Esophagus muscularis mucosa (tissue), 4 donors: ENCODE data around the gene CHFR. TPM values are rescaled to one million over a fixed set of nuclear protein-coding genes. Genes with fewer than 3 reads are reported as not detected.
"Not testable (repeated sequence)": the region's sequence is repeated elsewhere in the genome, so short reads cannot be mapped to it uniquely, and the experiment has no call there.

Experiments used
- DNase-seq: peaks from one replicate; pipeline ENCODE4 v3.0.0-alpha.2; 2017; ENCODE audit errors: extremely low spot score
- H3K27ac ChIP-seq, 4 donors: fragments of 200-600 bp; sonication (generic); replicated peaks in 1 of 4; 1 replicate in 3 of 4; 2 replicates in 1 of 4; pipeline ENCODE4 v1.5.1; 2016 to 2019; ENCODE audit warnings: mild to moderate bottlenecking in 1 of 4
- H3K27me3 ChIP-seq, 4 donors: fragments of 200-600 bp; sonication (generic); one replicate each; pipeline versions ENCODE4 v1.5.1 to v1.6.0; 2016 to 2019
- H3K36me3 ChIP-seq, 4 donors: fragments of 200-600 bp; sonication (generic); one replicate each; pipeline ENCODE4 v1.5.1; 2016 to 2019
- H3K4me1 ChIP-seq, 4 donors: fragments of 200-600 bp; sonication (generic); one replicate each; pipeline ENCODE4 v1.5.1; 2016 to 2019
- H3K4me3 ChIP-seq, 4 donors: fragments of 200-600 bp; sonication (generic); 1 replicate in 2 of 4; 2 replicates in 2 of 4; pipeline ENCODE4 v1.5.1; 2016 to 2019; ENCODE audit warnings: mild to moderate bottlenecking in 4 of 4, moderate library complexity in 1 of 4
- H3K9me3 ChIP-seq, 4 donors: fragments of 200-600 bp; sonication (generic); 1 replicate in 3 of 4; 2 replicates in 1 of 4; pipeline ENCODE4 v1.5.1; 2016 to 2019
- CTCF ChIP-seq, 3 experiments: fragments of 200-600 bp in 2 of 3; fragments of 450-650 bp in 1 of 3; sonication (generic) in 2 of 3; IDR thresholded peaks; one replicate each; pipeline ENCODE4 v1.5.1; 2017 to 2019; ENCODE audit warnings: antibody characterized with exemption in 3 of 3, mild to moderate bottlenecking in 2 of 3, moderate library complexity in 1 of 3
- EP300 ChIP-seq: sonication (generic); formaldehyde crosslinking; IDR thresholded peaks from one replicate; pipeline ENCODE4 v1.6.1; 2017; ENCODE audit warnings: antibody characterized with exemption
- POLR2A ChIP-seq: fragments of 450-650 bp; IDR thresholded peaks from one replicate; pipeline ENCODE4 v1.6.1; 2017; ENCODE audit warnings: antibody characterized with exemption, moderate library complexity, mild to moderate bottlenecking, low read depth
- POLR2AphosphoS5 ChIP-seq, 2 donors: sonication (generic); formaldehyde crosslinking; IDR thresholded peaks; one replicate each; pipeline ENCODE4 v1.6.1; 2017; ENCODE audit warnings: antibody characterized with exemption in 2 of 2
- WGBS: methylation state at CpG from one replicate; pipeline ENCODE4 v1.1.5; 2018; 5-methylcytosine and 5-hydroxymethylcytosine counted together
- intact Hi-C: fragments of 100-400 bp; cut with DNase I; formaldehyde crosslinking; loops from one replicate; pipeline ENCODE4 v1.15.1; 2023
- total RNA-seq, 4 donors: library from RNA; depleted of rRNA; stranded (reverse); fragments of >200 nt; gene quantifications; one replicate each; pipeline versions ENCODE4 v1.1.0 to v1.2.1, GENCODE V29; 2016

Gene CHFR
- total RNA-seq, 4 donors from 2014 or later, result 35.7 to 41.7 (median 40.0) TPM

- Histone ChIP-seq H3K9me3 (no peaks in the 10 kb centered on the region), H3K27me3 (no peaks in the 10 kb centered on the region), H3K36me3 (peaks cover 8 to 25% (median 21%) of the 10 kb centered on the region in 4 donors), H3K4me1 (peaks cover 0 to 37% (median 29%) of the 10 kb centered on the region in 4 donors), H3K4me3 (peak overlapping the region; percentile 76 to 97 (median 92)), H3K27ac (peak overlapping the region; percentile 89 to 98 (median 94))
- DNase-seq, result no peak
- 19% methylated on average over 22 of the region's 64 CpGs for WGBS
- TF ChIP-seq POLR2AphosphoS5 (IDR thresholded peaks at IDR 0.05), result no peak
- TF ChIP-seq CTCF (IDR thresholded peaks at IDR 0.05), result no peak
- intact Hi-C loops, result loop anchor here (10.0 kb wide), 1 partner anchor 122 kb away; the partner anchor contains the start of gene ANKLE2
Observed at GRCh38 chr12:132886529-132887477, 602 bp downstream of the CHFR start.

GRCh38 chr12:132881818-132882217, 5.6 kb downstream of the CHFR start:
- TF ChIP-seq POLR2A (no peak), POLR2AphosphoS5 (IDR thresholded peaks at IDR 0.05) (peak in 1 of 2 donors; percentile 16)
- WGBS, result 74% methylated on average over 7 of the region's 7 CpGs

GRCh38 chr12:132874620-132875019, 12.8 kb downstream of the CHFR start:
- WGBS, result 89% methylated on average over 21 of the region's 21 CpGs
- DNase-seq, intact Hi-C loops: not testable (repeated sequence)

More at GRCh38 chr12:132881818-132882217, 5.6 kb downstream of the CHFR start:
- H3K9me3 ChIP-seq, result no peaks in the 10 kb centered on the region
- H3K36me3 ChIP-seq, result peaks cover 14 to 51% (median 43%) of the 10 kb centered on the region in 4 donors
- H3K27ac ChIP-seq, result peak overlapping the region in 3 of 4 donors; percentile 47 to 53 (median 49)
- H3K4me3 ChIP-seq, result no peak overlapping the region
- H3K27me3 ChIP-seq, result no peaks in the 10 kb centered on the region
- DNase-seq, result no peak
- intact Hi-C loops, result loop anchor here (10.0 kb wide), 1 partner anchor 117 kb away; the partner anchor contains the start of gene ANKLE2
- peaks cover 0 to 41% (median 35%) of the 10 kb centered on the region in 4 donors for H3K4me1 ChIP-seq

GRCh38 chr12:132874175-132874574, 13.2 kb downstream of the CHFR start:
- no peaks in the 10 kb centered on the region for H3K27me3 ChIP-seq
- peaks cover 71 to 95% (median 91%) of the 10 kb centered on the region in 4 donors for H3K36me3 ChIP-seq
- TF ChIP-seq POLR2AphosphoS5 (IDR thresholded peaks at IDR 0.05), result no peak
- TF ChIP-seq CTCF (IDR thresholded peaks at IDR 0.05), result no peak
- TF ChIP-seq POLR2A, result no peak
- TF ChIP-seq EP300, result no peak
- H3K4me1 ChIP-seq, result no peaks in the 10 kb centered on the region
- H3K4me3 ChIP-seq, result no peak overlapping the region
- intact Hi-C loops, result no loop called here
- 95% methylated on average over 11 of the region's 11 CpGs for WGBS
- no peak for DNase-seq
- H3K9me3 ChIP-seq, result no peaks in the 10 kb centered on the region
- H3K27ac ChIP-seq, result no peak overlapping the region

More at GRCh38 chr12:132874620-132875019, 12.8 kb downstream of the CHFR start:
- not testable (repeated sequence) for H3K4me3 ChIP-seq, H3K27ac ChIP-seq, H3K27me3 ChIP-seq, H3K4me1 ChIP-seq, H3K9me3 ChIP-seq
- peaks cover 67 to 95% (median 90%) of the 10 kb centered on the region in 4 donors for H3K36me3 ChIP-seq

- TF ChIP-seq POLR2AphosphoS5 (IDR thresholded peaks at IDR 0.05) (no peak), POLR2A (no peak), CTCF (IDR thresholded peaks at IDR 0.05) (no peak), EP300 (no peak)
- Histone ChIP-seq H3K4me1 (no peaks in the 10 kb centered on the region), H3K36me3 (peaks cover 71 to 94% (median 90%) of the 10 kb centered on the region in 4 donors), H3K27me3 (no peaks in the 10 kb centered on the region), H3K27ac (no peak overlapping the region), H3K4me3 (no peak overlapping the region), H3K9me3 (no peaks in the 10 kb centered on the region)
- 93% methylated on average over 10 of the region's 10 CpGs for WGBS
- intact Hi-C loops, result no loop called here
- no peak for DNase-seq
Observed at GRCh38 chr12:132873724-132874123, 13.7 kb downstream of the CHFR start.
